GM21390 (cell line): ENCODE results near the gene IHH.

Experiments
- ATAC-seq: cut with Tn5 transposase; IDR thresholded peaks from one replicate; pipeline ENCODE4 v1.9.1; 2021; ENCODE audit not compliant: unreplicated experiment

Gene IHH

GRCh38 chr2:219060821-219061791 is at the start of gene IHH:
Gene IHH (minus strand): TSS chr2:219060921. CDS start chr2:219060467, 454 bp downstream.
- ATAC-seq, result no peak

GRCh38 chr2:219109471-219109870 is 48.8 kb upstream of the IHH start:
- no peak for ATAC-seq

- no peak for ATAC-seq
Observed at GRCh38 chr2:219107758-219108157, 47.0 kb upstream of the IHH start.

GRCh38 chr2:219106251-219106650 is 45.5 kb upstream of the IHH start:
- no peak for ATAC-seq

GRCh38 chr2:219104107-219105035 is 43.6 kb upstream of the IHH start:
- no peak for ATAC-seq

GRCh38 chr2:219099329-219099728 is 38.6 kb upstream of the IHH start:
- no peak for ATAC-seq

- no peak for ATAC-seq
Observed at GRCh38 chr2:219095406-219095935, 34.8 kb upstream of the IHH start.

GRCh38 chr2:219094171-219094570 is 33.5 kb upstream of the IHH start:
- no peak for ATAC-seq

- no peak for ATAC-seq
Observed at GRCh38 chr2:219090436-219091299, 29.9 kb upstream of the IHH start.

- ATAC-seq, result no peak
Observed at GRCh38 chr2:219089330-219089729, 28.6 kb upstream of the IHH start.

GRCh38 chr2:219087848-219088247 is 27.1 kb upstream of the IHH start:
- no peak for ATAC-seq

GRCh38 chr2:219087361-219087760 is 26.6 kb upstream of the IHH start:
- ATAC-seq, result no peak

- no peak for ATAC-seq
Observed at GRCh38 chr2:219086196-219086595, 25.5 kb upstream of the IHH start.

GRCh38 chr2:219084791-219085190 is 24.1 kb upstream of the IHH start:
- no peak for ATAC-seq

GRCh38 chr2:219082332-219082958 is 21.7 kb upstream of the IHH start:
- ATAC-seq, result no peak

- no peak for ATAC-seq
Observed at GRCh38 chr2:219081701-219082331, 21.1 kb upstream of the IHH start.

GRCh38 chr2:219081096-219081495 is 20.4 kb upstream of the IHH start:
- ATAC-seq, result no peak

- no peak for ATAC-seq
Observed at GRCh38 chr2:219079417-219079816, 18.7 kb upstream of the IHH start.

GRCh38 chr2:219078951-219079350 is 18.2 kb upstream of the IHH start:
- ATAC-seq, result no peak
